KMS-11 (cell line): ENCODE measurements around the gene DACT2.
"Not testable (repeated sequence)": the region's sequence is repeated elsewhere in the genome, so short reads cannot be mapped to it uniquely, and the experiment has no call there.

Experiments
- H2AFZ ChIP-seq: fragments of 200-600 bp; sonication (generic); 2 replicates; pipeline ENCODE4 v1.6.1; 2016; ENCODE audit warnings: antibody characterized with exemption, mixed run types, low read depth
- H3K27ac ChIP-seq: fragments of 200-600 bp; sonication (generic); 2 replicates; pipeline ENCODE4 v1.6.1; 2016; ENCODE audit warnings: mild to moderate bottlenecking, mixed run types
- H3K27me3 ChIP-seq: fragments of 200-600 bp; sonication (generic); 2 replicates; pipeline ENCODE4 v1.6.1; 2017; ENCODE audit warnings: mild to moderate bottlenecking, low read depth, mixed run types, moderate library complexity; ENCODE audit not compliant: insufficient read depth
- H3K36me3 ChIP-seq: fragments of 200-600 bp; sonication (generic); 2 replicates; pipeline ENCODE4 v1.6.1; 2017; ENCODE audit warnings: mild to moderate bottlenecking, mixed run types; ENCODE audit not compliant: insufficient read depth
- H3K4me1 ChIP-seq: fragments of 200-600 bp; sonication (generic); 2 replicates; pipeline ENCODE4 v1.6.1; 2016; ENCODE audit warnings: mild to moderate bottlenecking, low read depth, mixed run types; ENCODE audit not compliant: poor library complexity, severe bottlenecking
- H3K4me2 ChIP-seq: fragments of 200-600 bp; sonication (generic); 2 replicates; pipeline ENCODE4 v1.7.0; 2016; ENCODE audit warnings: mild to moderate bottlenecking, mixed run types
- H3K4me3 ChIP-seq: fragments of 200-600 bp; sonication (generic); IDR thresholded peaks from 2 replicates; pipeline ENCODE4 v1.6.1; 2017; ENCODE audit warnings: low read depth, low read length, mixed read lengths; ENCODE audit not compliant: insufficient read depth
- H3K79me2 ChIP-seq: fragments of 200-600 bp; sonication (generic); 2 replicates; pipeline ENCODE4 v1.6.1; 2016; ENCODE audit warnings: low read depth, mixed run types; ENCODE audit not compliant: insufficient read depth
- H3K9ac ChIP-seq: fragments of 200-600 bp; sonication (generic); 2 replicates; pipeline ENCODE4 v1.6.1; 2016; ENCODE audit warnings: mild to moderate bottlenecking, mixed run types
- H4K20me1 ChIP-seq: fragments of 200-600 bp; sonication (generic); 2 replicates; pipeline ENCODE4 v1.6.1; 2016; ENCODE audit warnings: mild to moderate bottlenecking, mixed run types; ENCODE audit not compliant: insufficient read depth
- CTCF ChIP-seq: fragments of 200-600 bp; sonication (generic); conservative IDR thresholded peaks from 2 replicates; pipeline ENCODE4 v1.6.1; 2017; ENCODE audit warnings: low read depth, mild to moderate bottlenecking, antibody characterized with exemption, low read length, moderate library complexity, mixed read lengths

DACT2 gene

GRCh38 chr6:168270274-168271172 is 49.1 kb downstream of the DACT2 start:
- H3K79me2 ChIP-seq = no peaks in the 10 kb centered on the region
- H4K20me1 ChIP-seq = no peaks in the 10 kb centered on the region
- H3K27me3 ChIP-seq = no peaks in the 10 kb centered on the region
- no peak for TF ChIP-seq CTCF
- H3K9ac ChIP-seq = no peak overlapping the region
- H3K4me1 ChIP-seq = no peaks in the 10 kb centered on the region
- H2AFZ ChIP-seq = no peak overlapping the region
- H3K27ac ChIP-seq = no peak overlapping the region
- H3K36me3 ChIP-seq = no peaks in the 10 kb centered on the region
- no peak overlapping the region for H3K4me3 ChIP-seq
- no peak overlapping the region for H3K4me2 ChIP-seq

DNA sequence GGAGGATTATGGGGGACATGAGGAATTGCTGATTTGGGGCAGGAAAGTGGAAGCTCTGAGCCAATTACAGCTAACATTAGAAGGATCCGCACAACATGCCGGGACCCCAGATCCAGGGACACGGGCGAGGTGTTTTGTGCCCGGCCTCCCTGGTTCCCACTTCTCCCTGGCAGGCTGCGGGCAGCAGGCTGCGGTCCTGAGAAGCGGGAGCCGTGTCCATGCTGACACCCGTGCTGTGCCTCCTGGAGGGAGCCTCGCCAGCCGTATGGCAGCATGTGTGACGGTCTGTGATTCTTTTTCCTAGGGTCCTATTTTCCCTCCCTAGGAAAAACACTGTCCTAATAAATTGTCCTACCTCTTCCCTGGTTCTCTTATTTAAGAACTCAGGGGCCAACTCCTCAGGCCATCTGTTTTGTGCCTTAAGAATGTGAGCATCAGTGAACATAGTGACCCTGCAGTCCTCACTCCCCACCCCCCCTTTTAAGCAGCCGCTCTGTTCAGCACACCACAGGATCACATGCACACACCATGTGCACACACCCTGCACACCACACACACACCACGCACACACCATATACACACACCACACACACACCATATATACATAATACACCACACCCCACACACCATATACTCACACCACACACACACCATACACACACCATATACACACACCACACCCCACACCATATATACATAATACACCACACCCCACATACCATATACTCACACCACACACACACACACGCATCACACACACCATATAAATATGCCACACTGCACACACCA is 49.9 kb downstream of the DACT2 start:
- H3K4me1 ChIP-seq = no peaks in the 10 kb centered on the region
- no peak overlapping the region for H2AFZ ChIP-seq
- H3K36me3 ChIP-seq = no peaks in the 10 kb centered on the region
- TF ChIP-seq CTCF = no peak
- no peak overlapping the region for H3K27ac ChIP-seq
- no peak overlapping the region for H3K9ac ChIP-seq
- no peaks in the 10 kb centered on the region for H3K27me3 ChIP-seq
- no peaks in the 10 kb centered on the region for H3K79me2 ChIP-seq
- no peak overlapping the region for H3K4me3 ChIP-seq
- no peaks in the 10 kb centered on the region for H4K20me1 ChIP-seq
- no peak overlapping the region for H3K4me2 ChIP-seq

- Histone ChIP-seq H3K4me3 (no peak overlapping the region), H3K27me3 (no peaks in the 10 kb centered on the region), H3K4me2 (no peak overlapping the region)
These were observed 50.8 kb downstream of the DACT2 start for GRCh38 chr6:168268755-168269154.

GRCh38 chr6:168267779-168268178 is 51.8 kb downstream of the DACT2 start:
- not testable (repeated sequence) for H3K27me3 ChIP-seq, H3K79me2 ChIP-seq, H3K4me3 ChIP-seq, H2AFZ ChIP-seq, H3K9ac ChIP-seq, H4K20me1 ChIP-seq, H3K4me1 ChIP-seq, H3K27ac ChIP-seq, H3K36me3 ChIP-seq, H3K4me2 ChIP-seq

More at GRCh38 chr6:168268755-168269154, 50.8 kb downstream of the DACT2 start:
- Histone ChIP-seq H4K20me1 (no peaks in the 10 kb centered on the region), H2AFZ (no peak overlapping the region), H3K4me1 (no peaks in the 10 kb centered on the region), H3K27ac (no peak overlapping the region), H3K36me3 (no peaks in the 10 kb centered on the region), H3K9ac (no peak overlapping the region), H3K79me2 (no peaks in the 10 kb centered on the region)
- TF ChIP-seq CTCF = no peak
